Liver (tissue), 9 donors: ENCODE data around the gene CPED1. TPM values are rescaled to one million over a fixed set of nuclear protein-coding genes. Genes with fewer than 3 reads are reported as not detected.

Experiments
- DNase-seq: peaks from one replicate; pipeline ENCODE4 v3.0.0-alpha.2; 2017; ENCODE audit warnings: low spot score
- H3K27ac ChIP-seq, 2 donors: one replicate each; pipeline ENCODE4 v1.7.0; 2013; ENCODE audit warnings: inconsistent platforms in 2 of 2, low read length in 2 of 2, control low read depth in 1 of 2, low read depth in 1 of 2, mild to moderate bottlenecking in 1 of 2
- H3K27me3 ChIP-seq, 4 donors: one replicate each; pipeline versions ENCODE4 v1.6.1 to v1.7.0; 2013; ENCODE audit warnings: low read length in 3 of 4, inconsistent platforms in 1 of 4, mild to moderate bottlenecking in 1 of 4, moderate library complexity in 1 of 4; ENCODE audit not compliant: control insufficient read depth in 4 of 4, insufficient read depth in 4 of 4
- H3K36me3 ChIP-seq, 4 donors: one replicate each; pipeline versions ENCODE4 v1.6.1 to v1.7.0; 2013; ENCODE audit warnings: low read length in 3 of 4, mild to moderate bottlenecking in 3 of 4, low read depth in 1 of 4, moderate library complexity in 1 of 4; ENCODE audit not compliant: control insufficient read depth in 4 of 4, insufficient read depth in 3 of 4
- H3K4me1 ChIP-seq, 4 donors: one replicate each; pipeline versions ENCODE4 v1.6.1 to v1.7.0; 2013; ENCODE audit warnings: low read length in 3 of 4, mild to moderate bottlenecking in 3 of 4, moderate library complexity in 1 of 4; ENCODE audit not compliant: control insufficient read depth in 4 of 4, insufficient read depth in 4 of 4
- H3K4me3 ChIP-seq, 3 donors: one replicate each; pipeline versions ENCODE4 v1.6.1 to v1.7.0; 2013; ENCODE audit warnings: low read length in 3 of 3, control low read depth in 1 of 3, low read depth in 1 of 3, mild to moderate bottlenecking in 1 of 3
- H3K9ac ChIP-seq, 2 donors: one replicate each; pipeline ENCODE4 v1.7.0; 2013; ENCODE audit warnings: low read length in 2 of 2, mild to moderate bottlenecking in 2 of 2, moderate library complexity in 2 of 2, control low read depth in 1 of 2, low read depth in 1 of 2
- H3K9me3 ChIP-seq, 4 donors: one replicate each; pipeline versions ENCODE4 v1.6.1 to v1.7.0; 2013; ENCODE audit warnings: low read length in 3 of 4; ENCODE audit not compliant: control insufficient read depth in 4 of 4
- ATF3 ChIP-seq: IDR thresholded peaks from 2 replicates; pipeline ENCODE4 v1.6.1; 2016; ENCODE audit warnings: antibody characterized with exemption
- CTCF ChIP-seq: fragments of 150-350 bp; IDR thresholded peaks from 2 replicates; pipeline ENCODE4 v1.5.1; 2017; ENCODE audit warnings: improper control_type of control experiment, low read depth, low read length; ENCODE audit not compliant: missing input control
- EGR1 ChIP-seq, 2 donors: IDR thresholded peaks; 2 replicates each; pipeline ENCODE4 v1.6.1; 2016 to 2018; ENCODE audit warnings: antibody characterized with exemption in 2 of 2, low read depth in 2 of 2
- GABPA ChIP-seq, 2 donors: IDR thresholded peaks in 1 of 2; conservative IDR thresholded peaks in 1 of 2; 2 replicates each; pipeline ENCODE4 v1.6.1; 2016; ENCODE audit warnings: antibody characterized with exemption in 2 of 2, mild to moderate bottlenecking in 1 of 2, moderate library complexity in 1 of 2
- HNF4A ChIP-seq, 2 donors: conservative IDR thresholded peaks; 2 replicates each; pipeline ENCODE4 v1.6.1; 2016; ENCODE audit warnings: antibody characterized with exemption in 2 of 2, mild to moderate bottlenecking in 2 of 2
- HNF4G ChIP-seq: IDR thresholded peaks from 2 replicates; pipeline ENCODE4 v1.6.1; 2016; ENCODE audit warnings: antibody characterized with exemption
- JUND ChIP-seq, 2 donors: IDR thresholded peaks; 2 replicates each; pipeline ENCODE4 v1.6.1; 2016; ENCODE audit warnings: antibody characterized with exemption in 2 of 2
- RAD21 ChIP-seq, 2 donors: IDR thresholded peaks; 2 replicates each; pipeline ENCODE4 v1.6.1; 2016; ENCODE audit warnings: antibody characterized with exemption in 2 of 2, mild to moderate bottlenecking in 2 of 2
- REST ChIP-seq: IDR thresholded peaks from 2 replicates; pipeline ENCODE4 v1.6.1; 2016; ENCODE audit warnings: antibody characterized with exemption, mild to moderate bottlenecking
- RXRA ChIP-seq, 2 donors: IDR thresholded peaks; 2 replicates each; pipeline ENCODE4 v1.6.1; 2017 to 2018; ENCODE audit warnings: antibody characterized with exemption in 2 of 2, mild to moderate bottlenecking in 1 of 2
- SP1 ChIP-seq: IDR thresholded peaks from 2 replicates; pipeline ENCODE4 v1.6.1; 2018; ENCODE audit warnings: antibody characterized with exemption, mild to moderate bottlenecking
- YY1 ChIP-seq: IDR thresholded peaks from 2 replicates; pipeline ENCODE4 v1.6.1; 2016; ENCODE audit warnings: antibody characterized with exemption, mild to moderate bottlenecking
- ZBTB33 ChIP-seq: IDR thresholded peaks from 2 replicates; pipeline ENCODE4 v1.6.1; 2016; ENCODE audit warnings: antibody characterized with exemption
- WGBS: extraction: QIAGEN DNeasy Blood & Tissue Kit; methylation state at CpG from one replicate; pipeline ENCODE4 v1.1.7; 2013; 5-methylcytosine and 5-hydroxymethylcytosine counted together
- polyA plus RNA-seq, 2 donors: library from polyadenylated mRNA; stranded (reverse) in 1 of 2; unstranded in 1 of 2; fragments of 200-250 nt in 1 of 2; fragments of >200 nt in 1 of 2; fragmentation: Nextera tagmentation in 1 of 2; extraction: Ambion mirVana in 1 of 2; gene quantifications; one replicate each; pipeline versions ENCODE4 v1.2.1 to v1.2.3, GENCODE V29; 2013 to 2015
- total RNA-seq, 2 donors: library from RNA; depleted of rRNA; stranded (reverse); fragments of >200 nt; gene quantifications; one replicate each; pipeline ENCODE4 v1.2.3, GENCODE V29; 2014
- donor health status: healthy.
- donor health status: healthy.
- donor health status: healthy.
- donor health status: healthy.
- donor health status: healthy.

Gene CPED1
- total and polyA plus RNA-seq, 4 donors: 8.5 to 58.0 (median 14.6) TPM

GRCh38 chr7:120993553-120994191, 5.2 kb downstream of the CPED1 start:
- TF ChIP-seq JUND (IDR thresholded peaks at IDR 0.05) (no peak), HNF4G (no peak), GABPA (IDR thresholded peaks at IDR 0.05 in 1 of 2, conservative IDR thresholded peaks at IDR 0.05 in 1 of 2) (no peak), ZBTB33 (no peak), REST (no peak), ATF3 (no peak), RAD21 (IDR thresholded peaks at IDR 0.05) (no peak), HNF4A (conservative IDR thresholded peaks at IDR 0.05) (no peak), SP1 (no peak), EGR1 (IDR thresholded peaks at IDR 0.05; ENCODE audit: low read depth in 2 of 2) (no peak), CTCF (no peak), YY1 (no peak)
- Histone ChIP-seq H3K36me3 (peaks cover 0 to 6% (median under 1%) of the 10 kb centered on the region in 4 donors), H3K9me3 (no peaks in the 10 kb centered on the region), H3K27me3 (no peaks in the 10 kb centered on the region), H3K27ac (no peak overlapping the region), H3K9ac (no peak overlapping the region), H3K4me1 (peaks cover 0 to 33% (median 13%) of the 10 kb centered on the region in 4 donors), H3K4me3 (no peak overlapping the region)
- DNase-seq: no peak
- WGBS: 65% methylated on average over 5 of the region's 5 CpGs

- no peaks in the 10 kb centered on the region for H3K9me3 ChIP-seq
- no peak overlapping the region for H3K9ac ChIP-seq
- no peak overlapping the region for H3K4me3 ChIP-seq
- no peaks in the 10 kb centered on the region for H3K27me3 ChIP-seq
- TF ChIP-seq GABPA (IDR thresholded peaks at IDR 0.05 in 1 of 2, conservative IDR thresholded peaks at IDR 0.05 in 1 of 2) (no peak), RXRA (IDR thresholded peaks at IDR 0.05) (no peak), REST (no peak), YY1 (no peak)
- no peak for DNase-seq
- peaks cover 0 to 44% (median 16%) of the 10 kb centered on the region in 4 donors for H3K4me1 ChIP-seq
- peaks cover 0 to 6% (median under 1%) of the 10 kb centered on the region in 4 donors for H3K36me3 ChIP-seq
- no peak overlapping the region for H3K27ac ChIP-seq
- WGBS: 82% methylated on average over 5 of the region's 5 CpGs
Measured at GRCh38 chr7:120994512-120995410, 6.2 kb downstream of the CPED1 start.
